Measurements from ENCODE around the gene INPP5A. TPM values are rescaled to one million over a fixed set of nuclear protein-coding genes. Genes with fewer than 3 reads are reported as not detected.
"Not testable (repeated sequence)": the region's sequence is repeated elsewhere in the genome, so short reads cannot be mapped to it uniquely, and the experiment has no call there.

INPP5A gene
- total RNA-seq, 3 donors from 2014 or later: 5.8 to 8.8 (median 6.9) TPM

DNA sequence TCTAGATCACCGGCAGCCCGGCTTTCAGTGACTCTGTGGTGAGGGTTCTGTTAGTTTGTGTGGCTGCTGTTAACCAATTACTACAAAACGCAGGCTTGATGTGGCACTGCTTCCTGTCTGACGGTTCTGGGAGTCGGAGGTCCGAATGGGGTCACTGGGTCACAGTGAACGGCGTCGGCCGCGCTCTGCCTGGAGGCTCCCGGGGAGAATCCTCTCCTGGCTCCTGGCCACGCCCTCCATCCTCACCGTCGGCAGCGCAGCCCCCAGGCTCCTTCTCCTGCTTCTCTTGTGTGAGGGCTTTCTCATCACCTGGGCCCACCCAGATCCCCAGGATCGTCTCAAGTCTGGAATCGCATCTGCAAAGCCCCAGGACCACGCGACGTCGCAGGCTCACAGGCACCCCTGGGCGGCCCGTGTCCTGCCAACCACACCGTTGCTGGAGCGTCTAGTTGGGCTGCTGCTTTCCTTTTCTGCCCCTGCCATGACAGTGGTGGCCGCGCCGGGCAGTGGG, 280.2 kb downstream of the INPP5A start:
- DNase-seq (no peak), ATAC-seq (no peak)
- Mint-ChIP-seq H3K9me3 (no peaks in the 10 kb centered on the region), H3K27me3 (ENCODE audit: low read depth) (peaks cover 22% of the 10 kb centered on the region), H3K36me3 (ENCODE audit: insufficient read depth) (no peaks in the 10 kb centered on the region), H3K4me3 (no peak overlapping the region), H3K4me1 (ENCODE audit: low read depth) (no peaks in the 10 kb centered on the region)

DNA sequence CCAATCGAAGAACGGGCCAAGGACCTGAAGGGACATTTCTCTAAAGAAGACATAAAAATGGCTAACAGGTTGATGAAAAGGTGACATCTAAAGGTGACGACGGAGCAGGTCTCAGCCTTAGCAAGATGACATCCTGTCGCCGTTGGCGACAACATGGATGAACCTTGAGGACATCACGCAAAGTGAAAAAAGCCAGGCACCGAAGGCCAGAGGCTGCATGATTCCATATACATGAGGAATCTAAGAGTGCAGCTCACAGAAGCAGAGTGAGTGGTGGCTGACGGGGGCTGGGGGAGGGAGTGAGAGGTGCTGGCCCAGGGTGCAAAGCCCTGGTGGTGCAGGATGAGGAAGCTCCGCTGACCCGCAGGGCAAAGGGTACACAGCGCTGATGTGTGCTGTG, 282.5 kb downstream of the INPP5A start:
- no peaks in the 10 kb centered on the region for H3K9me3 Mint-ChIP-seq
- no peaks in the 10 kb centered on the region for H3K36me3 Mint-ChIP-seq (ENCODE audit: insufficient read depth)
- H3K4me3 Mint-ChIP-seq: no peak overlapping the region
- ATAC-seq (no peak), DNase-seq (no peak)
- peaks cover 18% of the 10 kb centered on the region for H3K27me3 Mint-ChIP-seq (ENCODE audit: low read depth)
- H3K4me1 Mint-ChIP-seq (ENCODE audit: low read depth): no peaks in the 10 kb centered on the region

DNA sequence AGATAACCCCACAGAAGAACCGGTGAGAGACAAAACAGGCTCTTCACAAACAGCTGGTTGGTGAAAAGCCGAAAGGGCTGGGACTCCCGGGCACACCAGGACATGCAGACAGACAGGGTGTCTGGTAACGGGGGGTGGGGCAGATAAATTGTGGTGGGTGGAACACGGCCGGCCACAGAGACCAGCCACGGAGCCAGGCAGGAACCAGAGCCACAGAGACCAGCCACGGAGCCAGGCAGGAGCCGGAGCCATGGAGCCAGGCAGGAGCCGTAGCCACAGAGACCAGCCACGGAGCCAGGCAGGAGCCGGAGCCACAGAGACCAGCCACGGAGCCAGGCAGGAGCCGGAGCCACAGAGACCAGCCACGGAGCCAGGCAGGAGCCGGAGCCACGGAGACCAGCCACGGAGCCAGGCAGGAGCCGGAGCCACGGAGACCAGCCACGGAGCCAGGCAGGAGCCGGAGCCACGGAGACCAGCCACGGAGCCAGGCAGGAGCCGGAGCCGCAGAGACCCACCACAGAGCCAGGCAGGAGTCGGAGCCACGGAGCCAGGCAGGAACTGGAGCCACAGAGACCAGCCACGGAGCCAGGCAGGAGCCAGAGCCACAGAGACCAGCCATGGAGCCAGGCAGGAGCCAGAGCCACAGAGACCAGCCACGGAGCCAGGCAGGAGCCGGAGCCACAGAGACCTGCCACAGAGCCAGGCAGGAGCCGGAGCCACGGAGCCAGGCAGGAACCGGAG, 288.4 kb downstream of the INPP5A start:
- not testable (repeated sequence) for H3K36me3 Mint-ChIP-seq (ENCODE audit: insufficient read depth); ATAC-seq; H3K27me3 Mint-ChIP-seq (ENCODE audit: low read depth); DNase-seq; H3K4me1 Mint-ChIP-seq (ENCODE audit: low read depth); H3K4me3 Mint-ChIP-seq; H3K9me3 Mint-ChIP-seq

DNA sequence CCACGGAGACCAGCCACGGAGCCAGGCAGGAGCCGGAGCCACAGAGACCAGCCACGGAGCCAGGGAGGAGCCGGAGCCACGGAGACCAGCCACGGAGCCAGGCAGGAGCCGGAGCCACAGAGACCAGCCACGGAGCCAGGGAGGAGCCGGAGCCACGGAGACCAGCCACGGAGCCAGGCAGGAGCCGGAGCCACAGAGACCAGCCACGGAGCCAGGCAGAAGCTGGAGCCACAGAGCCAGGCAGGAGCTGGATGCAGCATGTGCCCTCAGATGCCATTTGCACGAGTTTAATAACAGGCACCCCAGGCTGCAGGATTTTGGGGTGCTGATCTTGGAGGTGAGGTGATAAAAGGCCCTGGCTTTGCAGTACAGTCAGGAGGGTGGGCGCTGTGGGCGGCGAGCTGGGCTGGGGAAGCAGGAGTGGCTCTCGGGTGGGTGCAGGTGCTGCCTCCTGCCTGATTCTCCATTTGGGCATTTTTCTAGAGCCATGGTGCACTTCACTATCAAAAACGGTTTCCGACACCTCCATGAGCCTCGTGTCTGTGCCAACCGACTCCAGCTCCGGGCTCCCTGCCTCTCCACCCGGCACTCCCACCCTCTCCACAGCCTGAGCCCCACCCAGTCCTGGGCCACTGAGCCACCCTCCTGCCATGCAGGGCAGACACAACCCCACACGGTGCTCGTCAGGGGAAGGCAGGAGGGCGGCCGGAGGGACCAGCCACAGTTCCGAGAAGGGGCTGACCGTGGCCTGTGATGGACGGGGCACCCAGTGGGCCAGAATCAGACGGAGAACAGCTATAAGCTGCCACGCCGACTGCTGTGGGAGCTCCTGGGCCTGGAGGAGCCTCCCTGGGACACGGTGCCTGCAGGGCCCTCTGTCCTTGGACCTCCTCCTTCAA, 289.2 kb downstream of the INPP5A start:
- no peak overlapping the region for H3K4me3 Mint-ChIP-seq
- H3K9me3 Mint-ChIP-seq: no peaks in the 10 kb centered on the region
- no peaks in the 10 kb centered on the region for H3K27me3 Mint-ChIP-seq (ENCODE audit: low read depth)
- H3K36me3 Mint-ChIP-seq (ENCODE audit: insufficient read depth): no peaks in the 10 kb centered on the region
- ATAC-seq (no peak), DNase-seq (no peak)
- no peaks in the 10 kb centered on the region for H3K4me1 Mint-ChIP-seq (ENCODE audit: low read depth)

DNA sequence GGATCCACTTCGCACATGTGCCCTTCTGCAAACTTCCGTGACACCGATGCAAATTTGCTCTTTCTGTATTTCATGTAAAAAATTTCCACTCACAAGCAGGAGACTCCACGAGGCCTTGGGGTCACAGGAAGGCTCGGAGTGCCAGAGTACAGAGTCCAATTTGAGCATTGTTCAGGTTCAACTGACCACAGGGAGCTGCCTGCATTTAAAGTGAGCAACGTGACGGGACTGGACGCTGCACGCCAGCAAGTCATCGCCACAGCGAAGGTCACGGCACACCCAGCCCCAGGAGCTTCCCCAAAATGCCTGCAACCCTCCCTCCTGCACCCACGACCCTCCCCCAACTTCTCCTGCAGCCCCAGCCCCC, 289.8 kb downstream of the INPP5A start:
- Mint-ChIP-seq H3K4me1 (ENCODE audit: low read depth) (no peaks in the 10 kb centered on the region), H3K36me3 (ENCODE audit: insufficient read depth) (no peaks in the 10 kb centered on the region), H3K9me3 (no peaks in the 10 kb centered on the region), H3K4me3 (no peak overlapping the region), H3K27me3 (ENCODE audit: low read depth) (no peaks in the 10 kb centered on the region)
- no peak for ATAC-seq
- no peak for DNase-seq

DNA sequence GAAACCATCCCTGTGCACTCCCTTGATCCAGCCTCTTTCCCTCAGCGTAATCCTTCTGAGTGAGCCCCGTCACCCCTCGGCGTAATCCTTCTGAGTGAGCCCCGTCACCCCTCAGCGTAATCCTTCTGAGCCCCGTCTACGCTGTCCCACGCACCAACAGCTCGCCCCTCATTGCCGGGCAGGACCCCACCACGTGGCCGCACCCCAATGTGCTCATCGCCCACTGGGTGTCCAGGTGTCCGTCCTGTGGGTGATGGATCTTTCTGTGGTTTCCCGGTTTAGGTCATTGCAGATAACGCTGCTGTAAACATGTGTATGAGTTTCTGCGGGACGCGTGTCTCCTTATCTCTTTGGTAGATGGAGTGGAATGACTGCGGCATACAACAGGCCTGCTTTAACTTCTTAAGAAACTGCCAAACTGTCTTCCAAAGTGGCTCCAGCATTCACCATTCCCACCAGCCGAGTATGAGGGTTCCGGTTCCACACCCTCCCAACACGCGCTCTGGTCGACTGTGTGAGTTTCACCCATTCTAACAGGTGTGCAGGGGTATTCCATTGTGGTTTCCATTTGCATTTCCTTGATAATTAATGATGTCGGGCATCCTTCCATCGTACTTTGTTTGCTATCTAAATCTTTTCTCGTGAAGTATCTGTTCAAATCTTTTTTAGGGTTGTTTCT, 290.4 kb downstream of the INPP5A start:
- H3K4me3 Mint-ChIP-seq: no peak overlapping the region
- ATAC-seq (no peak), DNase-seq (no peak)
- no peaks in the 10 kb centered on the region for H3K9me3 Mint-ChIP-seq
- H3K27me3 Mint-ChIP-seq (ENCODE audit: low read depth): no peaks in the 10 kb centered on the region
- H3K36me3 Mint-ChIP-seq (ENCODE audit: insufficient read depth): no peaks in the 10 kb centered on the region
- H3K4me1 Mint-ChIP-seq (ENCODE audit: low read depth): no peaks in the 10 kb centered on the region

DNA sequence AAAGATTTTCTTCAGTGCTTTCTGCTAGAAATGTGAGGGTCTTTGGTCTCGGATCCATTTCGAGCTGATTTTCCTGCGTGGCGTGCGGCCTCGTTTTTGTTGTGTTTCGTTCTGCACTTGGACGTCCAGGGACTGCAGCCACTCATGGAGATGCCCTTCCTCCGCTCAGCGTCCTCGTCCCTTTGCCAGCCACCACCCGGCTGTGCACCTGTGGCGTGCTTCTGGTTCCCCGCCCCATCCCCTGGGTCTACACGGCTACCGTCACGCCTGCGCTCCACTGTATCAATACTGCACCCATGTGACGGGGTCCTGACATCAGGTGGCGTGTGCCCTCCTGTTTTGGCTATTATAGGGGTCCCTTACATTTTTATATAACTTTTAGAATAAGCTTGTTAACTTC, 291.1 kb downstream of the INPP5A start:
- Mint-ChIP-seq H3K4me3 (no peak overlapping the region), H3K36me3 (ENCODE audit: insufficient read depth) (no peaks in the 10 kb centered on the region), H3K4me1 (ENCODE audit: low read depth) (no peaks in the 10 kb centered on the region), H3K27me3 (ENCODE audit: low read depth) (no peaks in the 10 kb centered on the region), H3K9me3 (no peaks in the 10 kb centered on the region)
- no peak for ATAC-seq
- DNase-seq: no peak

DNA sequence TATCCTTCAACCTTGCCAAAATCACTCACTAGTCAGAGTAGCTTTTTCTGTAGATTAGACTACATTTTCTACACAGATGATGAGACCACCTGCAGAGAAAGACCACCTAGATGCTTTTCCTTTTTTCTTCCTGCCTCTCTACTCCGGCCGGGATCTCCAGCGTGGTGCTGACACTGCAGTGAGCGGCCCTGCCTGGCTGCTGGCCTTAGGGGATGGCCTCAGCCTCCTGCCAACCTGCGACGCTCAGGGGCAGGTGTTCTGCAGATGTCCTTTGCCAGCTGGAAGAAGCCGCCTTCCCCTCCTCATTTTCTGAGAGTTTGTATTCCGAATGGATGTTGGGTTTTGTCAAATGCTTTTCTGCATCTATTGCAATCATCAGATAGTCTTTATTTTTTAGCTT, 291.8 kb downstream of the INPP5A start:
- ATAC-seq (no peak), DNase-seq (no peak)
- H3K4me3 Mint-ChIP-seq: no peak overlapping the region
- no peaks in the 10 kb centered on the region for H3K9me3 Mint-ChIP-seq
- H3K4me1 Mint-ChIP-seq (ENCODE audit: low read depth): no peaks in the 10 kb centered on the region
- no peaks in the 10 kb centered on the region for H3K36me3 Mint-ChIP-seq (ENCODE audit: insufficient read depth)
- H3K27me3 Mint-ChIP-seq (ENCODE audit: low read depth): peaks cover 1% of the 10 kb centered on the region

DNA sequence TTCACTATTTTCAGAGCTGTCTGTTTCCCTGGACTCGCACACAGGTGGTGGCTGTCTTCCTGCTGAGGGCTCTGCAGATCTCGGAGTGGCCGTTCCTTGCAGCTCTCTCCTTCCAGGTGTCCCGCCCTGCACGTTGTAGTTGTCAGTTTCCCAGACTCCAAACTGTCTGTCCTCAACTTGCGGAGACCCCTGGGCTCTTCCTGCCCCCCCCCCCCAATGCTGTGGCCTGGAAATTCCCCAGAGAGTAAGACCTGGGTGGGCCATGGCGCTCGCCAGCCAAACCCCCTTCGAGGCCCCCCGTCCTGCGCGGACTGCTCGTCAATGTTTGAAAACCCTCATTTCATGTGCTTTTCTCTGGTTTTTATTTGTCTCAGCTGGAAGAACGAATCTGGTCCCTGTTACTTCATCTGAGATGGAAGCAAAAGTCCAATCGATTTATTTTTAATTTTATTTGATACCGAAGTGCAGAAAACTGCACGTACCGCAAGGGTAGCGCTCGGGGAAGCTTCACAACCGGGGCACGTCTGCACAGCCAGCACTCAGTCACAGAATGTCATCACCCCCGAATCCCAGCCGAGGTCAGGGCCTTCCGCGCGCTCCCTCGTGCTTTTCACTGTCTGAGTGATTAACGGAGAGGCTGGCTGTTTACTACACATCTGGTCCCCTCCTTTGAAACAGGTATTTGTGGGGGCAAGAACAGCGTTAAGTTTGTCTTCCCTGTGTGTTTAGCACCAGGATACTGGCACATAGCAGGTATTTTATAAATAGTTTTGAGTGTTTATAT, 294.8 kb downstream of the INPP5A start:
- ATAC-seq: no peak
- H3K27me3 Mint-ChIP-seq (ENCODE audit: low read depth): peaks cover 1% of the 10 kb centered on the region

More for the DNA sequence above, 294.8 kb downstream of the INPP5A start:
- H3K36me3 Mint-ChIP-seq (ENCODE audit: insufficient read depth): no peaks in the 10 kb centered on the region
- H3K4me3 Mint-ChIP-seq: no peak overlapping the region
- DNase-seq: no peak
- no peaks in the 10 kb centered on the region for H3K4me1 Mint-ChIP-seq (ENCODE audit: low read depth)
- no peaks in the 10 kb centered on the region for H3K9me3 Mint-ChIP-seq

Other genes starting within 250 kb of the INPP5A start
- 10 to 100 TPM; 14.8 to 18.0 (median 15.3) TPM for gene STK32C, start 229.8 kb upstream of the INPP5A start, total RNA-seq
- gene LRRC27, start 205.6 kb upstream of the INPP5A start, total RNA-seq: 1 to 10 TPM in 2 of 3 donors, under 1 TPM in 1; 0.89 to 2.0 (median 1.1) TPM
- gene PWWP2B, start 140.6 kb upstream of the INPP5A start, total RNA-seq: 1 to 10 TPM; 3.3 to 4.3 (median 4.1) TPM
- not detected for gene NKX6-2, start 248.4 kb downstream of the INPP5A start, total RNA-seq